22Rv1 (cell line): ENCODE measurements around the gene ASB14.

Experiments used
- ZFX ChIP-seq: fragments of 450-650 bp; IDR thresholded peaks from 2 replicates; pipeline ENCODE4 v1.6.1; 2017; ENCODE audit warnings: antibody characterized with exemption, borderline replicate concordance
- TF ChIP-seq, protein P1 (sequence below): fragments of 450-650 bp; IDR thresholded peaks from 2 replicates; pipeline ENCODE4 v1.5.1; 2017; ENCODE audit warnings: mild to moderate bottlenecking

DNA sequence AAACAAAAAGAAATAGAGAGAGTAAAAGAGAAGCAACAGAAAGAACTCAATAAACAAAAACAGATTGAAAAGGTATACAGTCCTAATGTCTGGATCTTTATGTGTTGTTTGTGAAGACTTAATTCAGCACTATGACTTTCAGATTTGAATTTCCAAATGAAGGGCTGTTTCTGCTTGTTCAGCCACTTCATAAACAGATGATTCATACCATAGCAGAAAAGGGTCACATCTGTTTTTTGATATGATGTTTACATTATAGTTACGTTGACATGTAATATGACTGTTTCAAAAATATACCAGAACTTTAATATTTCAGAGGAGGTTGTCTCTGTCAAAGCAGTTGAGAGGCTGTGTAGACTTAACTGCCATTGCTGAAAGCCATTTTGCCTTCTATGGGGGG lies 24.1 kb downstream of the ASB14 start:
- TF ChIP-seq, protein P1, sequence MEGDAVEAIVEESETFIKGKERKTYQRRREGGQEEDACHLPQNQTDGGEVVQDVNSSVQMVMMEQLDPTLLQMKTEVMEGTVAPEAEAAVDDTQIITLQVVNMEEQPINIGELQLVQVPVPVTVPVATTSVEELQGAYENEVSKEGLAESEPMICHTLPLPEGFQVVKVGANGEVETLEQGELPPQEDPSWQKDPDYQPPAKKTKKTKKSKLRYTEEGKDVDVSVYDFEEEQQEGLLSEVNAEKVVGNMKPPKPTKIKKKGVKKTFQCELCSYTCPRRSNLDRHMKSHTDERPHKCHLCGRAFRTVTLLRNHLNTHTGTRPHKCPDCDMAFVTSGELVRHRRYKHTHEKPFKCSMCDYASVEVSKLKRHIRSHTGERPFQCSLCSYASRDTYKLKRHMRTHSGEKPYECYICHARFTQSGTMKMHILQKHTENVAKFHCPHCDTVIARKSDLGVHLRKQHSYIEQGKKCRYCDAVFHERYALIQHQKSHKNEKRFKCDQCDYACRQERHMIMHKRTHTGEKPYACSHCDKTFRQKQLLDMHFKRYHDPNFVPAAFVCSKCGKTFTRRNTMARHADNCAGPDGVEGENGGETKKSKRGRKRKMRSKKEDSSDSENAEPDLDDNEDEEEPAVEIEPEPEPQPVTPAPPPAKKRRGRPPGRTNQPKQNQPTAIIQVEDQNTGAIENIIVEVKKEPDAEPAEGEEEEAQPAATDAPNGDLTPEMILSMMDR = no peak
- TF ChIP-seq ZFX = no peak
